Measurements from ENCODE around the gene WDR88. TPM values are rescaled to one million over a fixed set of nuclear protein-coding genes. Genes with fewer than 3 reads are reported as not detected.

Gene WDR88
- total and polyA plus RNA-seq, 2 of the 4 experiments (the other 2 are of a cell fraction): not detected

DNA sequence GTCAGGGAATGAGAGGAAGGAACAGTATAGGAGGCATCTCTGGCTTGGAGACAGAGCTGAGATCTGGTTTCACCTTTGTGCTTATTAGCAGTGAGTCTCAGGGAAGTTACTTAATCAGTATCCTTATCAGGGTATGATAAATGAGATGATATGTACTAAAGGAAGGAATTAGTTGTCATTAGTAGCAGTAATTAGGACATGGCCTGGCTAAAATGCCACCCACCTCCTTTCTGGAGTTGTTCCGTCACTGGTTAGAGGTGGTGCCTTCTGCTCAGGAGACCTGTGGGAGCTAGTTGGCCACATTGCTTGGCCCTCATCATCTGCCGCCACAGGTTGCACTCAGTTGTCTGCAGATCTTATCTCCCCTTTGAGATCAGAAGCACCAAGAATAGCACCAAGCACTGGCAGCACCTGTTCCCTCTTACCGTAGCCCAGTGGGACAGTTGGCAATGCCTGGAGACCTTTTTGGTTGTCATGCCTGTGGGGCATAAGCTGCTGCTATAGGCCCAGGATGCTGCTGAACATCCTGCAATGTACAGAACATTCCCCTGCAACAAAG, 46.3 kb upstream of the WDR88 start:
- Histone ChIP-seq H4K8ac (ENCODE audit: low read depth in 2 of 2, low read length in 2 of 2) (no peak overlapping the region), H2BK20ac (ENCODE audit: low read depth, low read length) (no peak overlapping the region), H2AK9ac (replicated peaks; ENCODE audit: low read depth, low read length, poor library complexity) (no peak overlapping the region), H3K4me1 (ENCODE audit: control insufficient read depth, insufficient read depth, low read length) (peaks cover 3% of the 10 kb centered on the region; the same call in 1 of the 2 replicates), H3K27ac (ENCODE audit: insufficient read depth, low read length) (no peak overlapping the region), H3K27me3 (ENCODE audit: control insufficient read depth, insufficient read depth, low read length) (no peaks in the 10 kb centered on the region), H4K5ac (ENCODE audit: low read depth, low read length) (no peak overlapping the region), H3K9me1 (ENCODE audit: insufficient read depth, low read length) (peaks cover 9% of the 10 kb centered on the region), H2BK5ac (ENCODE audit: low read depth, low read length, poor library complexity, severe bottlenecking) (no peak overlapping the region), H2BK120ac (ENCODE audit: low read depth, low read length) (no peak overlapping the region), H2AK5ac (ENCODE audit: low read depth, low read length) (no peak overlapping the region), H3K79me1 (ENCODE audit: low read depth in 1 of 2, low read length in 2 of 2) (peaks cover 9 to 21% of the 10 kb centered on the region in 2 experiments), H4K91ac (ENCODE audit: insufficient read depth, low read depth, low read length) (no peak overlapping the region), H3K9me3 (ENCODE audit: control insufficient read depth, insufficient read depth, low read length) (no peaks in the 10 kb centered on the region), H3K14ac (replicated peaks; ENCODE audit: low read depth, low read length) (no peak overlapping the region), H3K9ac (ENCODE audit: low read depth, low read length) (no peak overlapping the region), H4K20me1 (ENCODE audit: insufficient read depth, low read length) (no peaks in the 10 kb centered on the region), H2AFZ (replicated peaks; ENCODE audit: low read length, poor library complexity) (no peak overlapping the region), H3K18ac (ENCODE audit: low read depth, low read length) (no peak overlapping the region), H3K23ac (ENCODE audit: low read depth, low read length) (no peak overlapping the region), H3K4me3 (ENCODE audit: insufficient read depth, low read depth, low read length) (no peak overlapping the region), H3K4me2 (ENCODE audit: low read depth, low read length) (no peak overlapping the region), H3K36me3 (ENCODE audit: control insufficient read depth, insufficient read depth, low read length) (peaks cover 13% of the 10 kb centered on the region), H3K56ac (ENCODE audit: extremely low read depth, insufficient read depth, low read length) (no peak overlapping the region), H3K4ac (ENCODE audit: low read depth, low read length) (no peak overlapping the region), H2BK15ac (ENCODE audit: low read depth, low read length) (no peak overlapping the region)
- intact Hi-C loops (cut with micrococcal nuclease) (loop anchor here (10.0 kb wide), 1 partner anchor 501 kb away; the partner anchor contains the start of gene PDCD5), in situ Hi-C loops (cut with MboI; ENCODE audit: low sequenced_read_pairs) (no loop called here), dilution Hi-C loops (cut with HindIII; ENCODE audit: low sequenced_read_pairs, unreplicated experiment) (no loop called here)
- DNase-seq: no peak
- ChIA-PET CTCF (no interaction called here), POLR2A (ENCODE audit: unreplicated experiment) (no interaction called here)
- ATAC-seq (ENCODE audit: low read depth): no peak
- no TSS peak for BruUV-seq (replicated peaks)
- WGBS, 2 experiments (ENCODE audit: extremely low coverage in 2 of 2, insufficient read length in 1 of 2): 100% methylated on average over 1 of the region's 3 CpGs; no CpG with 5 or more reads in 1 of the 2 experiments
- TF ChIP-seq MXI1 (IDR thresholded peaks at IDR 0.05; ENCODE audit: borderline replicate concordance, low read depth, low read length) (no peak), RCOR1 (IDR thresholded peaks at IDR 0.05; ENCODE audit: insufficient replicate concordance, low read length) (no peak), BHLHE40 (IDR thresholded peaks at IDR 0.05; ENCODE audit: low read depth, low read length) (no peak), MAZ (IDR thresholded peaks at IDR 0.05; ENCODE audit: borderline replicate concordance, low read depth, low read length) (no peak), RFX5 (IDR thresholded peaks at IDR 0.05; ENCODE audit: low read depth, low read length) (no peak), RAD21 (IDR thresholded peaks at IDR 0.05; ENCODE audit: low read length) (no peak), SMC3 (IDR thresholded peaks at IDR 0.05; ENCODE audit: low read depth, low read length) (no peak), CHD1 (IDR thresholded peaks at IDR 0.05; ENCODE audit: low read depth, low read length) (no peak), CEBPB (IDR thresholded peaks at IDR 0.05; ENCODE audit: low read depth, low read length) (no peak), ELK1 (IDR thresholded peaks at IDR 0.05; ENCODE audit: borderline replicate concordance, low read depth, low read length) (no peak), MAFK (IDR thresholded peaks at IDR 0.05; ENCODE audit: low read depth, low read length) (no peak)

Measured in IMR-90 (cell line).